ENCODE results near the gene IGFBP3. TPM values are rescaled to one million over a fixed set of nuclear protein-coding genes. Genes with fewer than 3 reads are reported as not detected.

The IGFBP3 gene
- total and polyA plus RNA-seq, 2 of the 13 experiments (the other 11 are each of a cell fraction or from before 2014, with no cell fraction given): 57.5 TPM; not detected in 1

DNA sequence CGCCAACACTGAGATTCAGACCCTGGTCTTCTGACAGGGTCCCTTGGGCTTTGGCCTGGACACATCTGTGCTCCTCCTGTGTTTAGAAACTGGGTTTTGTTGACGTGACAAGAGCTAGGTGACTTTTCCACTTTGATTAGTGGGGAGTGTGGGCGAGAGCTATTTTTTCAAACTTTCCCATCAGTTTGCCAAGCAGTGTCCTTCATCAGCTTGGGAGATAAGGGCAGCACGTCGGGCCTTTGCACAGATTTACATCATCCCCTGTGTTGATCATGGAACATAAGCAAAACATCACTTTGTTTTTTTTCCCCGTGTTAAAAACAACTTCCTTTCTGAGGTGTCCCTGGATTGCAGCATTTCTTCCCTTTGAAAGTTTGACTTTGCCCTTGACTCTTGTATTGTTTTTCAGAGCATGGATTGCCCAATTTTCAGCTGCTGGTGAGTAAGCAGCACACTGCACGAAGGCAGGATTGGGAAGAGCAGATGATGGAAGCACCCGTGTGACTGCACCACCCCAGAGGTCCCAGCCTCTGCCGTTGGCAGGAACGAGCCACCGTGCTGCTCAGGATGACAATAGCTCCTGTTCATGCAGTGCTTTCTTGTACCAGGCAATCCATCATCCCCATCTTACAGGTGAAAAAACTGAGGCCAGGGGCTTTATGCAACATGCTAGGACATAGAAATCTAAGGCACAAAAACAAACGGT lies 39.2 kb downstream of the IGFBP3 start (continued):
- TF ChIP-seq ZNF318 (CRISPR knock-in tag; IDR thresholded peaks at IDR 0.05) (peak; percentile 73; the same call in 1 of the 2 replicates), ZHX2 (IDR thresholded peaks at IDR 0.05; ENCODE audit: low read depth) (no peak), ZHX2 (CRISPR knock-in tag; IDR thresholded peaks at IDR 0.05; ENCODE audit: borderline replicate concordance) (no peak), ZEB1 (IDR thresholded peaks at IDR 0.05; ENCODE audit: insufficient replicate concordance, low read depth) (no peak), ARID3A (IDR thresholded peaks at IDR 0.05; ENCODE audit: low read depth, low read length) (peak; percentile 75), NFE2L2 (IDR thresholded peaks at IDR 0.05; ENCODE audit: low read length) (peak; percentile 33; the same call in 1 of the 2 replicates), ZNF607 (CRISPR knock-in tag; IDR thresholded peaks at IDR 0.05; ENCODE audit: borderline replicate concordance) (peak; percentile 90; the same call in 1 of the 2 replicates), GABPA (IDR thresholded peaks at IDR 0.05; ENCODE audit: low read depth, low read length) (no peak), GABPA (CRISPR knock-in tag; IDR thresholded peaks at IDR 0.05; ENCODE audit: low read depth) (no peak), HIVEP1 (CRISPR knock-in tag; IDR thresholded peaks at IDR 0.05) (peak; percentile 73; the same call in 1 of the 2 replicates), CENPX (CRISPR knock-in tag; IDR thresholded peaks at IDR 0.05) (no peak)
- TF ChIP-seq, protein P1, sequence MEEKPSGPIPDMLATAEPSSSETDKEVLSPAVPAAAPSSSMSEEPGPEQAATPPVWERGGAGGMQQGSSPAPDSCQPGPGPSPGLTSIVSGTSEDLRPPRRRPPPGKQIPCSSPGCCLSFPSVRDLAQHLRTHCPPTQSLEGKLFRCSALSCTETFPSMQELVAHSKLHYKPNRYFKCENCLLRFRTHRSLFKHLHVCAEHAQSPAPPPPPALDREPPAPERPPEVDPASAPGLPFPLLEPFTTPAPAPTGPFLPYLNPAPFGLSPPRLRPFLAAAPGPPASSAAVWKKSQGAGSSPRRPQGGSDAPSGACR (CRISPR knock-in tag; IDR thresholded peaks at IDR 0.05): peak; percentile 95

All from HepG2 (cell line).